PC-9 (cell line): ENCODE measurements around the gene CCDC3.

ENCODE experiments used
- CTCF ChIP-seq: fragments of 200-600 bp; sonication (generic); conservative IDR thresholded peaks from 2 replicates; pipeline ENCODE4 v1.6.1; 2017; ENCODE audit warnings: mixed run types, antibody characterized with exemption, mild to moderate bottlenecking, moderate library complexity
- EZH2 ChIP-seq: fragments of 200-600 bp; sonication (generic); IDR thresholded peaks from 2 replicates; pipeline ENCODE4 v1.8.0; 2017; ENCODE audit warnings: antibody characterized with exemption, low read depth

GRCh38 chr10:12974491-12975199 lies 26.9 kb downstream of the CCDC3 start:
- TF ChIP-seq CTCF (no peak), EZH2 (no peak)
